OCI-LY3 (cell line): ENCODE measurements around the gene COMT.

ENCODE experiments used
- CTCF ChIP-seq: fragments of 200-600, 300-600 bp; sonication (generic); IDR thresholded peaks from 2 replicates; pipeline ENCODE4 v1.5.1; 2014; ENCODE audit warnings: antibody characterized with exemption, low read length, low read depth
- EZH2phosphoT487 ChIP-seq: fragments of 200-600 bp; shearing (Covaris generic); IDR thresholded peaks from 2 replicates; pipeline ENCODE4 v1.6.1; 2018; ENCODE audit warnings: antibody characterized with exemption, mixed run types, low read depth

GRCh38 chr22:19996694-19997384, 55.3 kb downstream of the COMT start:
- TF ChIP-seq EZH2phosphoT487 = no peak
- no peak for TF ChIP-seq CTCF
